Adipocyte (in vitro differentiated cells): Measurements from ENCODE around the gene KCNJ15.

Source experiments
- DNase-seq: peaks from one replicate; pipeline ENCODE4 v3.0.0-alpha.2; 2015; ENCODE audit warnings: low read depth
- H3K27me3 ChIP-seq: replicated peaks from 2 replicates; pipeline ENCODE4 v1.7.0; 2013; ENCODE audit warnings: mild to moderate bottlenecking, low read length, moderate library complexity; ENCODE audit not compliant: control insufficient read depth, insufficient read depth
- H3K36me3 ChIP-seq: 2 replicates; pipeline ENCODE4 v1.7.0; 2013; ENCODE audit warnings: low read length, mild to moderate bottlenecking, moderate library complexity; ENCODE audit not compliant: control insufficient read depth, insufficient read depth, severe bottlenecking
- H3K4me1 ChIP-seq: 2 replicates; pipeline ENCODE4 v1.7.0; 2013; ENCODE audit warnings: mild to moderate bottlenecking, low read length, moderate library complexity; ENCODE audit not compliant: control insufficient read depth, insufficient read depth
- H3K4me3 ChIP-seq: 2 replicates; pipeline ENCODE4 v1.7.0; 2013; ENCODE audit warnings: mild to moderate bottlenecking, low read length, moderate library complexity
- H3K9ac ChIP-seq: 2 replicates; pipeline ENCODE4 v1.7.0; 2013; ENCODE audit warnings: mild to moderate bottlenecking, low read length, moderate library complexity
- H3K9me3 ChIP-seq: 2 replicates; pipeline ENCODE4 v1.7.0; 2013; ENCODE audit warnings: mild to moderate bottlenecking, low read length, moderate library complexity; ENCODE audit not compliant: control insufficient read depth

The KCNJ15 gene

GRCh38 chr21:38289705-38290485, 33.1 kb downstream of the KCNJ15 start:
- no peaks in the 10 kb centered on the region for H3K36me3 ChIP-seq
- no peak overlapping the region for H3K4me3 ChIP-seq
- peak; percentile 97 for DNase-seq
- no peaks in the 10 kb centered on the region for H3K27me3 ChIP-seq
- peaks cover 33% of the 10 kb centered on the region for H3K4me1 ChIP-seq
- H3K9me3 ChIP-seq: no peaks in the 10 kb centered on the region
- H3K9ac ChIP-seq: peak overlapping the region; percentile 12

GRCh38 chr21:38290809-38291208, 34.0 kb downstream of the KCNJ15 start:
- no peaks in the 10 kb centered on the region for H3K36me3 ChIP-seq
- peaks cover 38% of the 10 kb centered on the region for H3K4me1 ChIP-seq
- no peak for DNase-seq
- no peaks in the 10 kb centered on the region for H3K9me3 ChIP-seq
- no peak overlapping the region for H3K4me3 ChIP-seq
- no peaks in the 10 kb centered on the region for H3K27me3 ChIP-seq
- H3K9ac ChIP-seq: no peak overlapping the region

DNA sequence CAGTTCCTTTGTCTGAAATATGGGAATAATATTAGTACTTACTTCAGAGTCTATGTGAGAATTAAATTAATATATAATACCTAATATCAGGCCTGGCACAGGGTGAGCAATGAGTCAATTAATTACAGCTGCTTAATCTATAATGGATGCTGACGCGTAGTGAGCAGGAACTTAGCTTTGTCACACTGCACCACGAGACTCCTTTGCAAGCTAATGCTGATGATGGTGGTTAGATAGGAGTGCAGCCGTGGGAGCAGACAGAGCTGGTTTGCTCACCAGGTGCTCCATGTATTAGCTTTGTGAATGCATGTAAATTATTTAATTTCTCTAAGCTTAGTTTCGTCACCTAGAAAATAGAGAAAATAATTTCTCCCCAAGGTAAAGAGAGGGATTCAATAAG, 35.1 kb downstream of the KCNJ15 start:
- DNase-seq: no peak
- no peak overlapping the region for H3K9ac ChIP-seq
- no peaks in the 10 kb centered on the region for H3K36me3 ChIP-seq
- H3K4me3 ChIP-seq: no peak overlapping the region
- H3K4me1 ChIP-seq: peaks cover 41% of the 10 kb centered on the region
- no peaks in the 10 kb centered on the region for H3K9me3 ChIP-seq
- no peaks in the 10 kb centered on the region for H3K27me3 ChIP-seq

- Histone ChIP-seq H3K4me1 (peaks cover 44% of the 10 kb centered on the region), H3K27me3 (no peaks in the 10 kb centered on the region), H3K4me3 (no peak overlapping the region), H3K36me3 (no peaks in the 10 kb centered on the region), H3K9ac (no peak overlapping the region), H3K9me3 (no peaks in the 10 kb centered on the region)
- no peak for DNase-seq
Measured at GRCh38 chr21:38293113-38293512, 36.3 kb downstream of the KCNJ15 start.

DNA sequence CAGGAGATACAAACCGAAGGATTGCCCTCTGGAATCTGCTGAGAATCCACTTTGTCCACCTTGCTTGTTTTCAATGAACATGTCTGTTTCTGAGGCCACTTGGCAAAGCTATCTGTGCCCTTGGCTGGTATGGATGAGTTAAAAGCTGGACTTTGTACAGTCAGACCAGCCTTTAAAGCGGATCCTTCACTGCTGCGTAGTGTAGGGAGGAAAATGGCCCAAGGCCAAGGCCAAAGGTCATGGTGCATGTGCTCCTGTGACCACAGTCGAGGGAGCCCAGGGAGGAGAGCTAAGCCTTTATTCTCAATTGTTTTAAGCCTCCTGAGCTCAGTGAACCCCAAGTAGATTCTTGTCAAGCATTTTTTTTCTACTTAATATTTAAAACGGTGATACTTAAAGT, 37.0 kb downstream of the KCNJ15 start:
- H3K36me3 ChIP-seq: no peaks in the 10 kb centered on the region
- H3K9ac ChIP-seq: peak overlapping the region; percentile 20
- H3K27me3 ChIP-seq: no peaks in the 10 kb centered on the region
- H3K4me1 ChIP-seq: peaks cover 51% of the 10 kb centered on the region
- no peak overlapping the region for H3K4me3 ChIP-seq
- H3K9me3 ChIP-seq: no peaks in the 10 kb centered on the region
- DNase-seq: no peak

GRCh38 chr21:38294609-38295008, 37.8 kb downstream of the KCNJ15 start:
- Histone ChIP-seq H3K27me3 (no peaks in the 10 kb centered on the region), H3K36me3 (no peaks in the 10 kb centered on the region), H3K9me3 (no peaks in the 10 kb centered on the region), H3K4me3 (no peak overlapping the region), H3K4me1 (peaks cover 59% of the 10 kb centered on the region), H3K9ac (peak overlapping the region; percentile 20)
- no peak for DNase-seq

DNA sequence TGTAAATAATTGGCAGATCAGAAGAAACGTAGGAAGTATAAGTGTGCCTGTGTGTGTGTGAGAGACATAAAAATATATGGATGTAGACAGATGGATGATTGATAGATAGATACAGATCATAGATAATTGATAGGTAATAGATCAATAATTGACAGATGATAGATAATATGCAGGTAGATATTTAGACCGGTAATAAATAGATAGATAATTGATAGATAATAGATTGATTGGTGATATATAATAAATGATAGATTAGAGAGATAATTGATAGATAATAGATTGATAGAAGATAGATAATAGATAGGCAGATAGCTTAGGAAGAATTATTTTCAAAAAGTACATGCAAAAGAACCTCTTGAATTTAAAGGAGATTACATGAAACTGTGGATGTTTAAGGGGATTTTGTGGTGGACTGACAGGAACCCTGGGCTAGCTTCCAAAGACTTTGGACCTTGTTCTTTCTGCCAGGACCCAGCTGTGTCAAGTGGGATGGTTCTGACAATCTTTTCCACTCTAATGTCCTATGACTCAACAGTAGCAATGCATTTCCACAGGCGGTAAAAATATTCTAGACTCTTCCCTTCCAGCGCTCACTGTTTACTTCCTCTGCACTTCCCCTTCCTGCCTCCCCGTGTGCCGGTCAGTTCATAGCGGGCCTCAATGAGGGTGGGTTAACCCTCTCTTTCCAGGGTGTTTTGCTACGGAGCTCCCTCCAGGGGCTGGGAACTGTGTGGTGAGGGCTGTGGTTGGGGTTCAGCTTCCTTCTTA, 39.4 kb downstream of the KCNJ15 start:
- Histone ChIP-seq H3K9ac (peak overlapping the region; percentile 91), H3K4me1 (peaks cover 75% of the 10 kb centered on the region), H3K36me3 (no peaks in the 10 kb centered on the region), H3K27me3 (no peaks in the 10 kb centered on the region), H3K4me3 (peak overlapping the region; percentile 76), H3K9me3 (no peaks in the 10 kb centered on the region)
- no peak for DNase-seq

GRCh38 chr21:38297194-38297631, 40.4 kb downstream of the KCNJ15 start:
- no peaks in the 10 kb centered on the region for H3K36me3 ChIP-seq
- no peaks in the 10 kb centered on the region for H3K9me3 ChIP-seq
- H3K4me3 ChIP-seq: peak overlapping the region; percentile 76
- H3K4me1 ChIP-seq: peaks cover 85% of the 10 kb centered on the region
- peak; percentile 88 for DNase-seq
- H3K9ac ChIP-seq: peak overlapping the region; percentile 91
- no peaks in the 10 kb centered on the region for H3K27me3 ChIP-seq

- Histone ChIP-seq H3K36me3 (no peaks in the 10 kb centered on the region), H3K9me3 (no peaks in the 10 kb centered on the region), H3K9ac (peak overlapping the region; percentile 91), H3K4me3 (peak overlapping the region; percentile 76), H3K4me1 (peaks cover 92% of the 10 kb centered on the region), H3K27me3 (no peaks in the 10 kb centered on the region)
- DNase-seq: no peak
Measured at GRCh38 chr21:38297871-38298270, 41.1 kb downstream of the KCNJ15 start.

GRCh38 chr21:38298832-38299231, 42.0 kb downstream of the KCNJ15 start:
- no peak for DNase-seq
- Histone ChIP-seq H3K36me3 (no peaks in the 10 kb centered on the region), H3K27me3 (no peaks in the 10 kb centered on the region), H3K9ac (peak overlapping the region; percentile 91), H3K4me3 (peak overlapping the region; percentile 76), H3K4me1 (peaks cover 90% of the 10 kb centered on the region), H3K9me3 (no peaks in the 10 kb centered on the region)

- peaks cover 87% of the 10 kb centered on the region for H3K4me1 ChIP-seq
- H3K9ac ChIP-seq: peak overlapping the region; percentile 91
- H3K27me3 ChIP-seq: no peaks in the 10 kb centered on the region
- peak overlapping the region; percentile 76 for H3K4me3 ChIP-seq
- no peak for DNase-seq
- no peaks in the 10 kb centered on the region for H3K36me3 ChIP-seq
- no peaks in the 10 kb centered on the region for H3K9me3 ChIP-seq
Measured at GRCh38 chr21:38299671-38300070, 42.9 kb downstream of the KCNJ15 start.
